Peyer's patch (tissue), 4 donors: ENCODE measurements around the gene DNAJA4. TPM values are rescaled to one million over a fixed set of nuclear protein-coding genes. Genes with fewer than 3 reads are reported as not detected.
"Not testable (repeated sequence)": the region's sequence is repeated elsewhere in the genome, so short reads cannot be mapped to it uniquely, and the experiment has no call there.

Source experiments
- DNase-seq, 3 donors: peaks; one replicate each; pipeline ENCODE4 v3.0.0-alpha.2; 2017 to 2019
- H3K27ac ChIP-seq, 4 donors: fragments of 200-600 bp; sonication (generic); one replicate each; pipeline ENCODE4 v1.5.1; 2016 to 2019
- H3K27me3 ChIP-seq, 2 donors: fragments of 200-600 bp; sonication (generic); one replicate each; pipeline ENCODE4 v1.5.1; 2019
- H3K36me3 ChIP-seq, 3 donors: fragments of 200-600 bp; sonication (generic); one replicate each; pipeline ENCODE4 v1.5.1; 2016 to 2019
- H3K4me1 ChIP-seq, 4 donors: fragments of 200-600 bp; sonication (generic); one replicate each; pipeline ENCODE4 v1.5.1; 2016 to 2019
- H3K4me3 ChIP-seq, 4 donors: fragments of 200-600 bp; sonication (generic); 1 replicate in 3 of 4; 2 replicates in 1 of 4; pipeline ENCODE4 v1.5.1; 2016 to 2019; ENCODE audit warnings: mild to moderate bottlenecking in 1 of 4
- H3K9me3 ChIP-seq, 4 donors: fragments of 200-600 bp; sonication (generic); one replicate each; pipeline ENCODE4 v1.5.1; 2016 to 2019; ENCODE audit warnings: mild to moderate bottlenecking in 1 of 4
- CTCF ChIP-seq, 6 experiments: fragments of 450-650 bp in 4 of 6; fragments of 200-600 bp in 2 of 6; sonication (generic) in 1 of 6; IDR thresholded peaks; one replicate each; pipeline ENCODE4 v1.5.1; 2017 to 2019; ENCODE audit warnings: antibody characterized with exemption in 6 of 6, mild to moderate bottlenecking in 3 of 6, moderate library complexity in 1 of 6
- POLR2A ChIP-seq, 2 donors: fragments of 450-650 bp; IDR thresholded peaks; one replicate each; pipeline ENCODE4 v1.5.1; 2017; ENCODE audit warnings: antibody characterized with exemption in 2 of 2, mild to moderate bottlenecking in 2 of 2, moderate library complexity in 2 of 2
- total RNA-seq, 4 donors: library from RNA; depleted of rRNA; stranded (reverse); fragments of >200 nt; gene quantifications; one replicate each; pipeline ENCODE4 v1.1.0, GENCODE V29; 2016

DNAJA4 gene
- total RNA-seq, 4 donors from 2014 or later: 25.6 to 48.9 (median 33.5) TPM

- no peaks in the 10 kb centered on the region for H3K27me3 ChIP-seq
- H3K36me3 ChIP-seq: no peaks in the 10 kb centered on the region
- peaks cover 0 to 27% (median 4%) of the 10 kb centered on the region in 4 donors for H3K4me1 ChIP-seq
- no peak for TF ChIP-seq CTCF (IDR thresholded peaks at IDR 0.05)
- no peak for TF ChIP-seq POLR2A (IDR thresholded peaks at IDR 0.05)
- H3K4me3 ChIP-seq: no peak overlapping the region
- H3K9me3 ChIP-seq: no peaks in the 10 kb centered on the region
- peak in 1 of 3 donors; percentile 11 for DNase-seq
- no peak overlapping the region for H3K27ac ChIP-seq
Observed at GRCh38 chr15:78244893-78245292, 19.5 kb upstream of the DNAJA4 start.

GRCh38 chr15:78245392-78245791, 19.0 kb upstream of the DNAJA4 start:
- H3K27ac ChIP-seq, H3K36me3 ChIP-seq, H3K27me3 ChIP-seq, H3K4me3 ChIP-seq, H3K9me3 ChIP-seq: not testable (repeated sequence)
- peaks cover 0 to 27% (median 4%) of the 10 kb centered on the region in 4 donors for H3K4me1 ChIP-seq
- peak in 1 of 3 donors; percentile 3 for DNase-seq

- not testable (repeated sequence) for DNase-seq, H3K9me3 ChIP-seq, H3K4me3 ChIP-seq
Observed at GRCh38 chr15:78245976-78246620, 18.3 kb upstream of the DNAJA4 start.

GRCh38 chr15:78247911-78248310, 16.5 kb upstream of the DNAJA4 start:
- TF ChIP-seq CTCF (IDR thresholded peaks at IDR 0.05) (no peak), POLR2A (IDR thresholded peaks at IDR 0.05) (no peak)
- no peak for DNase-seq
- Histone ChIP-seq H3K9me3 (no peaks in the 10 kb centered on the region), H3K27ac (no peak overlapping the region), H3K36me3 (no peaks in the 10 kb centered on the region), H3K27me3 (no peaks in the 10 kb centered on the region), H3K4me3 (no peak overlapping the region), H3K4me1 (peaks cover 0 to 18% (median 2%) of the 10 kb centered on the region in 4 donors)

More at GRCh38 chr15:78245976-78246620, 18.3 kb upstream of the DNAJA4 start:
- H3K4me1 ChIP-seq: peaks cover 0 to 23% (median 3%) of the 10 kb centered on the region in 4 donors
- H3K27ac ChIP-seq, H3K36me3 ChIP-seq, H3K27me3 ChIP-seq: not testable (repeated sequence)

GRCh38 chr15:78249131-78249530, 15.2 kb upstream of the DNAJA4 start:
- TF ChIP-seq POLR2A (IDR thresholded peaks at IDR 0.05) (no peak), CTCF (IDR thresholded peaks at IDR 0.05) (no peak)
- H3K27ac ChIP-seq: no peak overlapping the region
- no peak for DNase-seq
- H3K4me3 ChIP-seq: no peak overlapping the region
- peaks cover 0 to 6% (median 0%) of the 10 kb centered on the region in 4 donors for H3K4me1 ChIP-seq
- H3K27me3 ChIP-seq: no peaks in the 10 kb centered on the region
- no peaks in the 10 kb centered on the region for H3K36me3 ChIP-seq
- H3K9me3 ChIP-seq: no peaks in the 10 kb centered on the region

GRCh38 chr15:78251136-78251535, 13.2 kb upstream of the DNAJA4 start:
- no peak for DNase-seq
- H3K27ac ChIP-seq: no peak overlapping the region
- no peaks in the 10 kb centered on the region for H3K27me3 ChIP-seq
- TF ChIP-seq POLR2A (IDR thresholded peaks at IDR 0.05) (no peak), CTCF (IDR thresholded peaks at IDR 0.05) (no peak)
- no peaks in the 10 kb centered on the region for H3K4me1 ChIP-seq
- no peak overlapping the region for H3K4me3 ChIP-seq
- H3K36me3 ChIP-seq: no peaks in the 10 kb centered on the region
- H3K9me3 ChIP-seq: no peaks in the 10 kb centered on the region
